ENCODE data around the gene PTGER3. TPM values are rescaled to one million over a fixed set of nuclear protein-coding genes. Genes with fewer than 3 reads are reported as not detected.
"Not testable (repeated sequence)": the region's sequence is repeated elsewhere in the genome, so short reads cannot be mapped to it uniquely, and the experiment has no call there.

The PTGER3 gene
- total and polyA plus RNA-seq, 2 of the 4 experiments (the other 2 are of a cell fraction): not detected

DNA sequence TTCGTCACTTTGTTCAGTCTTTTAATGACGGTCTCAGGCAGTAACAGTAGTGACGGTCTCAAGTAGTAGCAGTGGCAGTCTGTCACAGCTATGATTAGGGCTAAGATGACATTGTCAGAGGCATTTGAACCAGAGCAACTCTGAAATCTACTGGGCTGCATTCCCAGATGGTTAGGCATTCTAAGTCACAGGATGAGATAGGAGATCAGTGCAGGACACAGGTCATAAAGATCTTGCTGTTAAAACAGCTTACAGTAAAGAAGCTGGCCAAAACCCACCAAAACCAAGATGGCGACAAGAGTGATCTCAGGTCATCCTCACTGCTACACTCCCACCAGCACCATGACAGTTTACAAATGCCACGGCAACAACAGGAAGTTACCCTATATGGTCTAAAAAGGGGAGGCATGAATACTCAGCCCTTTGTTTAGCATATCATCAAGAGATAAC, 61.8 kb downstream of the PTGER3 start:
- WGBS, 2 experiments (ENCODE audit: extremely low coverage in 2 of 2, insufficient read length in 1 of 2): 85% methylated on average over 2 of the region's 5 CpGs; no CpG with 5 or more reads in 1 of the 2 experiments
- H3K18ac ChIP-seq (ENCODE audit: low read depth, low read length); H3K23ac ChIP-seq (ENCODE audit: low read depth, low read length); H2BK20ac ChIP-seq (ENCODE audit: low read depth, low read length); H2BK5ac ChIP-seq (ENCODE audit: low read depth, low read length, poor library complexity, severe bottlenecking); H3K4me3 ChIP-seq (ENCODE audit: insufficient read depth, low read depth, low read length); H3K9me3 ChIP-seq (ENCODE audit: control insufficient read depth, insufficient read depth, low read length); H2AK5ac ChIP-seq (ENCODE audit: low read depth, low read length); H2BK15ac ChIP-seq (ENCODE audit: low read depth, low read length); DNase-seq; H3K27ac ChIP-seq (ENCODE audit: insufficient read depth, low read length); H4K5ac ChIP-seq (ENCODE audit: low read depth, low read length); intact Hi-C loops (cut with micrococcal nuclease); in situ Hi-C loops (cut with MboI; ENCODE audit: low sequenced_read_pairs); H3K27me3 ChIP-seq (ENCODE audit: control insufficient read depth, insufficient read depth, low read length); H4K20me1 ChIP-seq (ENCODE audit: insufficient read depth, low read length); H3K36me3 ChIP-seq (ENCODE audit: control insufficient read depth, insufficient read depth, low read length); BruUV-seq (replicated peaks); H2AK9ac ChIP-seq (replicated peaks; ENCODE audit: low read depth, low read length, poor library complexity); H4K91ac ChIP-seq (ENCODE audit: insufficient read depth, low read depth, low read length); H3K14ac ChIP-seq (replicated peaks; ENCODE audit: low read depth, low read length); H2BK120ac ChIP-seq (ENCODE audit: low read depth, low read length); H2AFZ ChIP-seq (replicated peaks; ENCODE audit: low read length, poor library complexity); H3K4me1 ChIP-seq (ENCODE audit: control insufficient read depth, insufficient read depth, low read length); ATAC-seq (ENCODE audit: low read depth); H3K4me2 ChIP-seq (ENCODE audit: low read depth, low read length); CTCF ChIA-PET; H3K56ac ChIP-seq (ENCODE audit: extremely low read depth, insufficient read depth, low read length); dilution Hi-C loops (cut with HindIII; ENCODE audit: low sequenced_read_pairs, unreplicated experiment); H3K4ac ChIP-seq (ENCODE audit: low read depth, low read length); H3K9ac ChIP-seq (ENCODE audit: low read depth, low read length); H3K79me1 ChIP-seq (ENCODE audit: low read depth in 1 of 2, low read length in 2 of 2); POLR2A ChIA-PET (ENCODE audit: unreplicated experiment); H4K8ac ChIP-seq (ENCODE audit: low read depth in 2 of 2, low read length in 2 of 2); H3K9me1 ChIP-seq (ENCODE audit: insufficient read depth, low read length): not testable (repeated sequence)

DNA sequence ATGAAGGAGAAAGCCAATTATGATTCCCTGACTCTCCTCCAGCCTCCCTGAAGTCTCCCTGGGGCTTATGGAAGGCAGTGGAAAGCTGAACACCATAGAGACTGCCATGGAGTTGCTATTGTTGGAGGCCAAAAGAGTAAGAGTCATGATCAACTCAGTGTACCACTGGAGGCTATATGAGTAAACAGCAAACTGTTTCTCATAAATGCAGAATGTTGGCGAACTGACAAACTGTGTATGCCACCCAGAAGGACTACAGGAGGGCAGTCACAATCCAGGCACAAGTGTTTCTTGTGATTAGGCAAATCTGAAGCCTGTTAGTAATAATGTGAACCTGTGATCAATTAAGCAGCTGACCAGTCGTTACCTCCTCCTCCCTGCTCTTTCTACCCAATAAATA, 62.3 kb downstream of the PTGER3 start:
- H3K27ac ChIP-seq (ENCODE audit: insufficient read depth, low read length); BruUV-seq (replicated peaks); dilution Hi-C loops (cut with HindIII; ENCODE audit: low sequenced_read_pairs, unreplicated experiment); H2BK120ac ChIP-seq (ENCODE audit: low read depth, low read length); H3K79me1 ChIP-seq (ENCODE audit: low read depth in 1 of 2, low read length in 2 of 2); H3K27me3 ChIP-seq (ENCODE audit: control insufficient read depth, insufficient read depth, low read length); H3K9me1 ChIP-seq (ENCODE audit: insufficient read depth, low read length); H3K9me3 ChIP-seq (ENCODE audit: control insufficient read depth, insufficient read depth, low read length); H2BK5ac ChIP-seq (ENCODE audit: low read depth, low read length, poor library complexity, severe bottlenecking); H3K4me2 ChIP-seq (ENCODE audit: low read depth, low read length); H3K4me3 ChIP-seq (ENCODE audit: insufficient read depth, low read depth, low read length); H4K20me1 ChIP-seq (ENCODE audit: insufficient read depth, low read length); H2BK15ac ChIP-seq (ENCODE audit: low read depth, low read length); H4K8ac ChIP-seq (ENCODE audit: low read depth in 2 of 2, low read length in 2 of 2); H3K14ac ChIP-seq (replicated peaks; ENCODE audit: low read depth, low read length); H2AK5ac ChIP-seq (ENCODE audit: low read depth, low read length); CTCF ChIA-PET; ATAC-seq (ENCODE audit: low read depth); H2AK9ac ChIP-seq (replicated peaks; ENCODE audit: low read depth, low read length, poor library complexity); POLR2A ChIA-PET (ENCODE audit: unreplicated experiment); H3K9ac ChIP-seq (ENCODE audit: low read depth, low read length); H2BK20ac ChIP-seq (ENCODE audit: low read depth, low read length); H3K4me1 ChIP-seq (ENCODE audit: control insufficient read depth, insufficient read depth, low read length); H2AFZ ChIP-seq (replicated peaks; ENCODE audit: low read length, poor library complexity); H3K36me3 ChIP-seq (ENCODE audit: control insufficient read depth, insufficient read depth, low read length); in situ Hi-C loops (cut with MboI; ENCODE audit: low sequenced_read_pairs); H3K56ac ChIP-seq (ENCODE audit: extremely low read depth, insufficient read depth, low read length); H4K5ac ChIP-seq (ENCODE audit: low read depth, low read length); DNase-seq; H3K18ac ChIP-seq (ENCODE audit: low read depth, low read length); intact Hi-C loops (cut with micrococcal nuclease); H3K23ac ChIP-seq (ENCODE audit: low read depth, low read length); H4K91ac ChIP-seq (ENCODE audit: insufficient read depth, low read depth, low read length); H3K4ac ChIP-seq (ENCODE audit: low read depth, low read length): not testable (repeated sequence)
- no CpG with 5 or more reads among the region's 2 CpGs for WGBS, 2 experiments (ENCODE audit: extremely low coverage in 2 of 2, insufficient read length in 1 of 2)
